ENCODE measurements around the gene CACNB1. TPM values are rescaled to one million over a fixed set of nuclear protein-coding genes. Genes with fewer than 3 reads are reported as not detected.

CACNB1 gene
- total RNA-seq, 2 experiments from 2014 or later = 14.9 to 15.5 TPM

DNA sequence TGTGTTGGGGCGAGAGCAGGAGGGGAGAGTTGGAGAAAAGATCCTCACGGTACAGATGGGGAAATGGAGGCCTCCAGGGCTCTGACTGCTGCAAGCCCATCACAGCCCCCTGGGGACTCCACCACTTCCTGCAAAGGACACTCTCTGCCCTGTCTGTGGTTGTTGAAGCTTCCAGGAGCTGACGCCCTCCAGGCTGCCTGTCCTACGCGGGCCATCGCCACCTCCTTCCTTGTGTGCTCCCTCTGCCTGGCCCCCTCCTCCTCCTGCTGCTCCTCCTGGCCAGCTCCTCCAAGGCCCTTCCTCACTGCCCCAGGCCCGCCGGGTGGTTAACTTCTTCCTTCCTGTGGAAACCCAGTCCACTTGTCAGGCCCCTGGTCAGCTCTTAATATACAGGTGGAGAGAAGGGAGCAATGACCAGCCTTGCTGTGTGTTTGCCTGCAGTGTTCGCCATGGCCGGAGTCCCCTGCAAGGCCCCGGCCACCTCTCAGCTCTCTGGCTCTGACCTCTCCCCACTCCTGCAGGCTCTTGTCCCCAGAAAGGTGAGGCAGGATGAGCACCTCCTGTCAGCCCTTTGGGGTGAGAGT, 46.6 kb upstream of the CACNB1 start:
- TF ChIP-seq, protein P1, sequence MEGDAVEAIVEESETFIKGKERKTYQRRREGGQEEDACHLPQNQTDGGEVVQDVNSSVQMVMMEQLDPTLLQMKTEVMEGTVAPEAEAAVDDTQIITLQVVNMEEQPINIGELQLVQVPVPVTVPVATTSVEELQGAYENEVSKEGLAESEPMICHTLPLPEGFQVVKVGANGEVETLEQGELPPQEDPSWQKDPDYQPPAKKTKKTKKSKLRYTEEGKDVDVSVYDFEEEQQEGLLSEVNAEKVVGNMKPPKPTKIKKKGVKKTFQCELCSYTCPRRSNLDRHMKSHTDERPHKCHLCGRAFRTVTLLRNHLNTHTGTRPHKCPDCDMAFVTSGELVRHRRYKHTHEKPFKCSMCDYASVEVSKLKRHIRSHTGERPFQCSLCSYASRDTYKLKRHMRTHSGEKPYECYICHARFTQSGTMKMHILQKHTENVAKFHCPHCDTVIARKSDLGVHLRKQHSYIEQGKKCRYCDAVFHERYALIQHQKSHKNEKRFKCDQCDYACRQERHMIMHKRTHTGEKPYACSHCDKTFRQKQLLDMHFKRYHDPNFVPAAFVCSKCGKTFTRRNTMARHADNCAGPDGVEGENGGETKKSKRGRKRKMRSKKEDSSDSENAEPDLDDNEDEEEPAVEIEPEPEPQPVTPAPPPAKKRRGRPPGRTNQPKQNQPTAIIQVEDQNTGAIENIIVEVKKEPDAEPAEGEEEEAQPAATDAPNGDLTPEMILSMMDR (IDR thresholded peaks at IDR 0.05) = no peak
- Histone ChIP-seq H3K4me1 (ENCODE audit: insufficient read depth, low read length) (peaks cover 22% of the 10 kb centered on the region), H3K27ac (ENCODE audit: low read depth in 1 of 2, low read length in 2 of 2) (no peak overlapping the region), H3K9me3 (ENCODE audit: control insufficient read depth in 1 of 2, insufficient read depth in 1 of 2, low read length in 2 of 2) (no peaks in the 10 kb centered on the region), H3K36me3 (ENCODE audit: insufficient read depth, low read length) (no peaks in the 10 kb centered on the region), H3K4me3 (ENCODE audit: low read length) (no peak overlapping the region), H3K27me3 (ENCODE audit: control insufficient read depth in 1 of 2, insufficient read depth in 2 of 2, low read length in 2 of 2) (no peaks in the 10 kb centered on the region)
- ChIA-PET POLR2A (interaction anchor here (0.8 to 3.6 kb wide), 8 partner anchors 8 to 261 kb away, joined by 3 to 49 read pairs (median 4); partner anchors contain the start of gene RPL19), CTCF (interaction anchor here (0.5 to 6.7 kb wide), 16 partner anchors 10 to 373 kb away, joined by 3 to 122 read pairs (median 5); partner anchors contain the start of gene ARL5C)
- intact Hi-C loops (cut with DNase I, micrococcal nuclease) = loop anchor here (1.0 to 2.0 kb wide), 4 partner anchors 37 to 261 kb away; no protein-coding TSS in a partner anchor
- Mint-ChIP-seq H3K4me1 (ENCODE audit: low read depth) (peaks cover 16% of the 10 kb centered on the region), H3K9me3 (no peaks in the 10 kb centered on the region), H3K36me3 (ENCODE audit: low read depth) (no peaks in the 10 kb centered on the region), H3K27ac (no peak overlapping the region), H3K27me3 (peaks cover 4% of the 10 kb centered on the region), H3K4me3 (no peak overlapping the region)
- DNase-seq = peak in 1 of 14 experiments; percentile 31
- ATAC-seq (ENCODE audit: poor library complexity) = no peak

DNA sequence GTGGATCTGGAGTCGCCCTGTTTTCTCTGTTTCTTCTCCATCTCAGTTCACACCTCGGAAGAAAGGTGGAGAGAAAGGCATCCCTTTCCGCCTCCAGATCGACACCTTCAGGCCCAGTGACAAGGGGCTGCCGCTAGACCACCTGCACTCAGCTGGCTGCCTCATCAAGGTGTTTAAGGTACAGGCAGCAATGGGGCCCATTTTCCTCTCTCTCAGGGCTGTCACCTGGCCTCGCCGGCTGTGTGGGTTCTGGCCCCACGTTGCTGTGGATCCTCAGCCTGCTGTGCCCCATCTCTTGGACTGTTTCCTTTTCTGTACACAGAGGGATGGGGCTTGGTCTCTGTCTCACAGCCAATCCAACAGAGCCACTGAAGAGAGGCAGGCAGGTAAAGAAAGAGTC, 45.7 kb upstream of the CACNB1 start:
- ChIA-PET CTCF (interaction anchor here (0.6 to 6.7 kb wide), 5 partner anchors 9 to 196 kb away, joined by 3 to 122 read pairs (median 5); no protein-coding TSS in a partner anchor), POLR2A (no interaction called here)
- no peaks in the 10 kb centered on the region for H3K9me3 ChIP-seq (ENCODE audit: control insufficient read depth in 1 of 2, insufficient read depth in 1 of 2, low read length in 2 of 2)
- no peak overlapping the region for H3K27ac ChIP-seq (ENCODE audit: low read depth in 1 of 2, low read length in 2 of 2)
- ATAC-seq (ENCODE audit: poor library complexity) (no peak), DNase-seq (no peak)
- peaks cover 24% of the 10 kb centered on the region for H3K4me1 Mint-ChIP-seq (ENCODE audit: low read depth)
- TF ChIP-seq, protein P1 (IDR thresholded peaks at IDR 0.05) = no peak
- H3K4me3 Mint-ChIP-seq = no peak overlapping the region
- H3K27ac Mint-ChIP-seq = no peak overlapping the region
- H3K27me3 Mint-ChIP-seq = peaks cover 4% of the 10 kb centered on the region
- peaks cover 32% of the 10 kb centered on the region for H3K4me1 ChIP-seq (ENCODE audit: insufficient read depth, low read length)
- H3K27me3 ChIP-seq (ENCODE audit: control insufficient read depth in 1 of 2, insufficient read depth in 2 of 2, low read length in 2 of 2) = no peaks in the 10 kb centered on the region
- no peaks in the 10 kb centered on the region for H3K36me3 ChIP-seq (ENCODE audit: insufficient read depth, low read length)
- intact Hi-C loops (cut with DNase I, micrococcal nuclease) = no loop called here
- H3K9me3 Mint-ChIP-seq = no peaks in the 10 kb centered on the region
- no peaks in the 10 kb centered on the region for H3K36me3 Mint-ChIP-seq (ENCODE audit: low read depth)
- no peak overlapping the region for H3K4me3 ChIP-seq (ENCODE audit: low read length)

DNA sequence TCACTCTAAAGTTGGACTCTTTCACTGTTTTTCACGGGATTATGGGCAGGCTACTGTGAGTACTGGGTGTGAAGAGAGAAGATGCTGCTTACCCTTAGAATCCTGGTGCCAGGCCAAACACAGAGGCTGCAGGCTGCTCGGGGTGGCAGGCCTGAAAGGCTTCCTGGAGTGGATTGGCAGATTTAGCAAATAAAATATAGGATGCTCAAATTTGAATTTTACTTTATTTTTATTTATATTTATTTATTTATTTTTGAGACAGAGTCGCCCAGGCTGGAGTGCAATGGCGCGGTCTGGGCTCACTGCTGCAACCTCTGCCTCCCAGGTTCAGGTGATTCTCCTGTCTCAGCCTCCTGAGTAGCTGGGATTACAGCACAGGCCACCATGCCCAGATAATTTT, 43.2 kb upstream of the CACNB1 start:
- no peak for DNase-seq
- ATAC-seq (ENCODE audit: poor library complexity) = no peak
- Histone ChIP-seq H3K27ac (ENCODE audit: low read depth in 1 of 2, low read length in 2 of 2) (no peak overlapping the region), H3K36me3 (ENCODE audit: insufficient read depth, low read length) (no peaks in the 10 kb centered on the region), H3K9me3 (ENCODE audit: control insufficient read depth in 1 of 2, insufficient read depth in 1 of 2, low read length in 2 of 2) (no peaks in the 10 kb centered on the region), H3K27me3 (ENCODE audit: control insufficient read depth in 1 of 2, insufficient read depth in 2 of 2, low read length in 2 of 2) (no peaks in the 10 kb centered on the region), H3K4me3 (ENCODE audit: low read length) (no peak overlapping the region), H3K4me1 (ENCODE audit: insufficient read depth, low read length) (peaks cover 53% of the 10 kb centered on the region)
- Mint-ChIP-seq H3K4me3 (no peak overlapping the region), H3K27me3 (peaks cover 4% of the 10 kb centered on the region), H3K9me3 (no peaks in the 10 kb centered on the region), H3K36me3 (ENCODE audit: low read depth) (no peaks in the 10 kb centered on the region), H3K27ac (no peak overlapping the region), H3K4me1 (ENCODE audit: low read depth) (peaks cover 37% of the 10 kb centered on the region)
- CTCF ChIA-PET = interaction anchor here (6.7 kb wide), 1 partner anchor 32 kb away, joined by 122 read pairs; no protein-coding TSS in a partner anchor
- POLR2A ChIA-PET = interaction anchor here (1.0 kb wide), 1 partner anchor 41 kb away, joined by 4 read pairs; the partner anchor contains the start of gene RPL19
- TF ChIP-seq, protein P1 (IDR thresholded peaks at IDR 0.05) = no peak
- intact Hi-C loops (cut with DNase I, micrococcal nuclease) = no loop called here

All from CD4-positive, alpha-beta T cell (primary cell).